Common myeloid progenitor, CD34-positive (primary cell): Measurements from ENCODE around the gene TCP1.

Source experiments
- CTCF ChIA-PET: fragments of 350-600 bp; sonication (Branson Sonifier 250); formaldehyde crosslinking; loops from one replicate; lab custom pipeline; 2021; ENCODE audit warnings: antibody characterized with exemption; lab: Charles Lee
- POLR2A ChIA-PET: fragments of 350-600 bp; sonication (Branson Sonifier 250); formaldehyde crosslinking; loops from one replicate; lab custom pipeline; 2021; ENCODE audit warnings: antibody characterized with exemption; lab: Charles Lee
- DNase-seq, 3 donors: peaks; one replicate each; pipeline versions ENCODE4 v3.0.0 to v3.0.0-alpha.2; 2013
- H3K27ac ChIP-seq, 2 experiments: 1 replicate in 1 of 2; 2 replicates in 1 of 2; pipeline ENCODE4 v1.7.0; 2013; ENCODE audit warnings: inconsistent platforms in 2 of 2, low read length in 2 of 2, mild to moderate bottlenecking in 2 of 2, low read depth in 1 of 2, moderate library complexity in 1 of 2; ENCODE audit not compliant: severe bottlenecking in 2 of 2, insufficient read depth in 1 of 2, poor library complexity in 1 of 2
- H3K27me3 ChIP-seq, 5 experiments: replicated peaks in 2 of 5; 1 replicate in 3 of 5; 2 replicates in 2 of 5; pipeline versions ENCODE4 v1.6.1 to v1.7.0; 2013; ENCODE audit warnings: low read length in 4 of 5, mild to moderate bottlenecking in 2 of 5, moderate library complexity in 2 of 5, inconsistent platforms in 1 of 5; ENCODE audit not compliant: insufficient read depth in 5 of 5, control insufficient read depth in 4 of 5
- H3K36me3 ChIP-seq, 4 experiments: 1 replicate in 2 of 4; 2 replicates in 2 of 4; pipeline versions ENCODE4 v1.6.1 to v1.7.0; 2013; ENCODE audit warnings: low read length in 3 of 4, control low read depth in 1 of 4, mild to moderate bottlenecking in 1 of 4; ENCODE audit not compliant: control insufficient read depth in 4 of 4, insufficient read depth in 4 of 4
- H3K4me1 ChIP-seq, 4 experiments: 1 replicate in 3 of 4; 2 replicates in 1 of 4; pipeline versions ENCODE4 v1.6.1 to v1.7.1; 2013; ENCODE audit warnings: low read length in 3 of 4, mild to moderate bottlenecking in 3 of 4, control low read depth in 1 of 4, inconsistent platforms in 1 of 4, moderate library complexity in 1 of 4; ENCODE audit not compliant: control insufficient read depth in 4 of 4, insufficient read depth in 4 of 4; ENCODE audit errors: control extremely low read depth in 1 of 4
- H3K4me3 ChIP-seq, 7 experiments: 1 replicate in 4 of 7; 2 replicates in 3 of 7; pipeline versions ENCODE4 v1.5.1 to v1.7.0; 2013; ENCODE audit warnings: mild to moderate bottlenecking in 7 of 7, low read length in 6 of 7, moderate library complexity in 6 of 7, inconsistent platforms in 2 of 7, low read depth in 2 of 7, control low read depth in 1 of 7; ENCODE audit not compliant: insufficient read depth in 4 of 7, control insufficient read depth in 1 of 7; ENCODE audit errors: extremely low read depth in 1 of 7
- H3K9me3 ChIP-seq, 5 experiments: 1 replicate in 4 of 5; 2 replicates in 1 of 5; pipeline versions ENCODE4 v1.6.1 to v1.7.1; 2013; ENCODE audit warnings: low read length in 4 of 5, mild to moderate bottlenecking in 2 of 5, inconsistent platforms in 1 of 5, low read depth in 1 of 5, moderate library complexity in 1 of 5; ENCODE audit not compliant: control insufficient read depth in 4 of 5, insufficient read depth in 2 of 5; ENCODE audit errors: control extremely low read depth in 1 of 5
- WGBS: methylation state at CpG from one replicate; pipeline ENCODE4 v1.1.5; 2013; ENCODE audit not compliant: insufficient coverage; 5-methylcytosine and 5-hydroxymethylcytosine counted together

The TCP1 gene

DNA sequence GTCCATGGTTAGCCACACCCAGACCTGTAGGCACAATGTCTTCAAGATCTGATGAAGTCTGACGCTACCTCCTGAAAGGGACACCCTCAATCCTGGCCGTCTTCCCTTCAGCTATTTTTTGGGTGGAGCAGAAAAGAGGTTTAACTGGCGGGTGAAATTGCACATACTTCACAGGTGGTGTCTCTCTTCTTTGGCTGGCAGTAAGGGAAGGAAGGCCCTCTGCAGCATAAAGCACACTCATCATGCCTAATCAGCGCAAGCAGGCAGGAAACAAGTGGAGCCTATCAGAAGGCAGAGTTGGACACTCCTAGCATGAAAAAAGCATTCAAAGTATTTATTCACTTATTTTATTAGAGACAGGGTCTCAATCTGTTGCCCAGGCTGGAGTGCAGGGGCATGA lies 43.5 kb upstream of the TCP1 start:
- Histone ChIP-seq H3K36me3 (no peaks in the 10 kb centered on the region), H3K9me3 (no peaks in the 10 kb centered on the region), H3K27me3 (no peaks in the 10 kb centered on the region), H3K4me1 (peaks cover 27 to 67% (median 51%) of the 10 kb centered on the region in 4 experiments), H3K27ac (no peak overlapping the region), H3K4me3 (no peak overlapping the region)
- CTCF ChIA-PET = interaction anchor here (0.6 to 4.1 kb wide), 8 partner anchors 11 to 749 kb away, joined by 3 to 28 read pairs (median 4); partner anchors contain the start of gene MRPL18
- DNase-seq = peak; percentile 43 to 87 (median 75)
- WGBS = 100% methylated on average over 1 of the region's 4 CpGs
- POLR2A ChIA-PET = no interaction called here

DNA sequence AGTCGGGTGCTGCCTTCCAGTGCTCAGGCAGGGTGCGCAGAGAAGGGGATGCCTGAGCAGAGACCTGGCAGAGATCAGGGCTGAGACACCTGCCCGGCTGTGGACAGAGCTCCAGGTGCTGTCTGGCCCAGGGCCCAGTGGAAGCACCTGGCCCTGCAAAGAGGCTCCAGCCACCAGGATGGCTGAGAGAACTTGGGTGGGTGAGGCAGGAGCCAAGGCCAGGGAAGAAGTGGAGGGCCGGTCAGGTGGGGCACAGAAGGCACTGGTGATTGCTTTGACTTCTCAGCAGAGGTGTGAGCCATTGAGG lies 41.9 kb upstream of the TCP1 start:
- WGBS = 94% methylated on average over 4 of the region's 4 CpGs

DNA sequence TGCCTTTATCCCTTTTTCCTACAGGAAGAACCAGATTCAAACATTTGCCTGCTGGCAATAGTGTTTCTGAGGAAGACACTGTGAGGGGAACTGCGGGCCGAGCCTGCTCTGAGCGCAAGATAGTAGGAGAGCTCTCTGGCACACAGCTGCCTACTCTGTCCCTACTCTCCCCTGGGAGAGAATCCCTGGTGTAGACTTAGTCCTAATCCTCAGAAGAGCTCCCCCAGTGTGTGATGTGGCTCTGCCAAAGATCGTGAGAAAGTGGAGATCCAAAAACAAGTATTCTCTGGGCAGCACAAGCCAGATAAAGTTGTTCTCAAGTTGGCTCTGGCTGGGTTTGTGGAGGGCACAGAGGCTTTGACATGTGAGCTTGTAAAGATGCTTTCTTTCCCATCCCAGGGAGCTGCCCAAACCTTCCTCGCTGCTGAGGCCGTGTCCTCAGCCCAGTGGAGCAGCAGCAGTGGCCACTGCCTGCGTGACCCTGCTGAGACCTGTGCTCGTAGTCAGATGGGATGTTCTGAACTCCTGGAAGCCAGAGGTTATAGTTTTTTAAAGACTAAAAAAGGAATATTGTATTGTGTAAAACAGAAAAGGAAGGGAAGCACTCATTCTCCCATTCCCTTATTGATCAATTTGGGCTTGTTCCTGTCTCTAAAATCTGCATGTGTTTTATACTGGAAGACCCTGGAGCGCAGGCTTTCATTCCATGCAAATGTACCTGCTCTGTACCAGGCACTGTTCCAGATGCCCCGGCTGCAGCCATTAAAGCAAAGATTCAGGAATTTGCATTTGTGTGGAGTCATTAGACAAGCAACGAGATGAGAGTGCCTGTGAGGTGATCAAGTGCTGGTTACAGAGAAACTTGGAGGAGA lies 41.3 kb upstream of the TCP1 start:
- WGBS = 91% methylated on average over 9 of the region's 11 CpGs
- CTCF ChIA-PET = interaction anchor here (1.0 to 4.1 kb wide), 6 partner anchors 10 to 40 kb away, joined by 3 to 28 read pairs (median 10); partner anchors contain the start of gene MRPL18
- POLR2A ChIA-PET = no interaction called here

More for the DNA sequence above, 41.9 kb upstream of the TCP1 start:
- H3K27ac ChIP-seq = no peak overlapping the region
- ChIA-PET CTCF (interaction anchor here (1.4 to 4.1 kb wide), 4 partner anchors 9 to 70 kb away, joined by 3 to 28 read pairs (median 6); partner anchors contain the start of genes ACAT2 and MRPL18), POLR2A (interaction anchor here (0.5 kb wide), 1 partner anchor 138 kb away, joined by 3 read pairs; the partner anchor contains the start of gene SOD2)
- H3K4me3 ChIP-seq = no peak overlapping the region
- no peak for DNase-seq
- H3K9me3 ChIP-seq = no peaks in the 10 kb centered on the region
- H3K4me1 ChIP-seq = peaks cover 27 to 69% (median 52%) of the 10 kb centered on the region in 4 experiments
- no peaks in the 10 kb centered on the region for H3K27me3 ChIP-seq
- H3K36me3 ChIP-seq = no peaks in the 10 kb centered on the region

DNA sequence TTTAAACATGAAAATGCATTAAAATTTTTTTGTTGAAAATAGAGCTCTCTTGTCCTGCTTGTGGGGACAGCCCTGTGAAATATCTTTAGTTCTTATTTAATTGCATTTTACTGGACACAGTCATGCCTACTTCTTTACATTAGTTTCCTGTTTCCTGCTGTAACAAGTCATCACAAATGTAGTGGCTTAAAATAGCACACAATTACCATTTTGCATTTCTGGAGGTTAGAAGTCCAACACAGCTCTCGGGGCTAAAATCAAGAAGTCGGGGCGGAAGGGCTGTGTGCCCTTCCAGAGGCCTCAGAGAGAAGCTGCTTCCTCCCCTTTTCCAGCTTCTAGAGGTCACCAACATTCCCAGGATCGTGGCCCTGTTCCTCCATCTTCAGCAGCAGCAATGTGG lies 40.1 kb upstream of the TCP1 start:
- ChIA-PET POLR2A (interaction anchor here (0.6 kb wide), 1 partner anchor 136 kb away, joined by 3 read pairs; no protein-coding TSS in a partner anchor), CTCF (interaction anchor here (1.1 to 2.8 kb wide), 6 partner anchors 9 to 38 kb away, joined by 3 to 18 read pairs (median 6); no protein-coding TSS in a partner anchor)
- Histone ChIP-seq H3K36me3 (no peaks in the 10 kb centered on the region), H3K27ac (no peak overlapping the region), H3K4me3 (peak overlapping the region in 3 of 7 experiments; percentile 6 to 55 (median 46)), H3K9me3 (peaks cover 0 to 2% (median 0%) of the 10 kb centered on the region in 5 experiments), H3K4me1 (peaks cover 24 to 66% (median 51%) of the 10 kb centered on the region in 4 experiments), H3K27me3 (no peaks in the 10 kb centered on the region)
- 38% methylated on average over 4 of the region's 4 CpGs for WGBS
- DNase-seq = peak in 2 of 3 donors; percentile 40 to 43

More for the DNA sequence above, 41.3 kb upstream of the TCP1 start:
- peak overlapping the region in 1 of 7 experiments; percentile 13 for H3K4me3 ChIP-seq
- DNase-seq = no peak
- H3K36me3 ChIP-seq = no peaks in the 10 kb centered on the region
- H3K4me1 ChIP-seq = peaks cover 27 to 69% (median 52%) of the 10 kb centered on the region in 4 experiments
- H3K27me3 ChIP-seq = no peaks in the 10 kb centered on the region
- H3K27ac ChIP-seq = no peak overlapping the region
- H3K9me3 ChIP-seq = peaks cover 0 to 2% (median 0%) of the 10 kb centered on the region in 5 experiments

DNA sequence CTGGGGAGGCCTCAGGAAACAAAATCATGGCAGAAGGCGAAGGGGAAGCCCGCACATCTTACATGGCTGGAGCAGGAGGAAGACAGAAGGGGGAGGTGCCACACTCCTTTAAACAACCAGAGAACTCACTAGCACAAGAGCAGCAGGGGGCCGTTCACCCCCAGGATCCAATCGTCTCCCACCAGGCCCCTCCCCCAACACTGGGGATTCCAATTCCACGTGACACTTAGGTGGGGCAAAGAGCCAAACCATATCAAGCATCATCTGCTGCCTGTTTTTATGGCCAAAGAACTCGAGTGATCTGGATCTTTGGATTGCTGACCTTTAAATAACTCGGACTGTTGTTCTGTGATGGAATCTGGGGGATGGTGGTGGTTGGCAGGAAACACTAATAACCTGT lies 38.7 kb upstream of the TCP1 start:
- 81% methylated on average over 5 of the region's 7 CpGs for WGBS

DNA sequence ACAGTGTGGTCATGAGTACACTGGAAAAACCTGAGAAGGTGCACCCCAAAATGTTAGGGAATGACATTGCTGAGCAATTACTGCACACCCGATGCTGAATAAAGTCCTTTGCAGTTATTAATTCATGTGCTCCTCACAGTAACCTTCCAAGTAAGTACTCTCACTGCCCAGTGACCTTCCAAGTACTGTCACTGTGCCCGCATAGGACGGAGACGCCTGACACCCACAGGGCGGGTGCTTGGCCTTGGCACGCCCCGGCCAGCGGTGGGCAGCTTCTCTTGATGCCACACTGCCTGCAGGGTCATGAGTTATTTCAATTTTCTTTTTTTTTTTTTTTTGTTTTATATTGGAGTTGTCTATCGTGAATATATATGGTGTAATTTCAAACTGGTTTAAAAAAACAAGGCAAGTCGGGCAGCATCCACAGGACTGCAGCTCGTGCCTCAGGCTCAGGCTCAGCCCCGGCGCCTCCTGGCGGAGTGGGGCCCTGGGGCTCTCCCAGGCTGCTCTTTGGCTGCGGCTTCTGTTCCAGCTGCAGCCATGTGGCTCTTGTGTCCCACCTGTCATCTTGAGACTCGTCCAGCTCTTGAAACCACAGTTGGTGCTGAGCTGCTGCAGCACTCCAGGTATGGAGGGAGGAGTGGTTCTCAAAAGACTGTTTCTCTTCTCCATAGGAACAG lies 37.7 kb upstream of the TCP1 start:
- H3K27me3 ChIP-seq = no peaks in the 10 kb centered on the region
- POLR2A ChIA-PET = no interaction called here
- no peak overlapping the region for H3K4me3 ChIP-seq
- peaks cover 16 to 51% (median 33%) of the 10 kb centered on the region in 4 experiments for H3K4me1 ChIP-seq
- no peak overlapping the region for H3K27ac ChIP-seq
- no peak for DNase-seq
- CTCF ChIA-PET = no interaction called here
- peaks cover 0 to 2% (median 0%) of the 10 kb centered on the region in 5 experiments for H3K9me3 ChIP-seq
- H3K36me3 ChIP-seq = no peaks in the 10 kb centered on the region
- 92% methylated on average over 14 of the region's 16 CpGs for WGBS

More for the DNA sequence above, 38.7 kb upstream of the TCP1 start:
- Histone ChIP-seq H3K27ac (no peak overlapping the region), H3K4me1 (peaks cover 16 to 52% (median 37%) of the 10 kb centered on the region in 4 experiments), H3K36me3 (no peaks in the 10 kb centered on the region), H3K9me3 (peaks cover 0 to 2% (median 0%) of the 10 kb centered on the region in 5 experiments), H3K4me3 (no peak overlapping the region), H3K27me3 (no peaks in the 10 kb centered on the region)
- POLR2A ChIA-PET = no interaction called here
- CTCF ChIA-PET = interaction anchor here (2.8 kb wide), 1 partner anchor 25 kb away, joined by 18 read pairs; no protein-coding TSS in a partner anchor
- DNase-seq = peak in 2 of 3 donors; percentile 35
